Adrenal gland (tissue), 12 donors: ENCODE data around the gene NFATC3. TPM values are rescaled to one million over a fixed set of nuclear protein-coding genes. Genes with fewer than 3 reads are reported as not detected.

Experiments used
- DNase-seq, 7 donors: peaks; one replicate each; pipeline ENCODE4 v3.0.0-alpha.2; 2019 to 2020
- H3K27ac ChIP-seq, 5 donors: fragments of 200-600 bp; sonication (generic) in 4 of 5; 1 replicate in 3 of 5; 2 replicates in 2 of 5; pipeline versions ENCODE4 v1.5.1 to v1.8.0; 2016 to 2020; ENCODE audit warnings: mild to moderate bottlenecking in 1 of 5
- H3K27me3 ChIP-seq: fragments of 200-600 bp; 2 replicates; pipeline ENCODE4 v1.8.0; 2021
- H3K36me3 ChIP-seq, 2 donors: fragments of 200-600 bp; replicated peaks in 1 of 2; 1 replicate in 1 of 2; 2 replicates in 1 of 2; pipeline versions ENCODE4 v1.5.1 to v1.8.0; 2018 to 2022
- H3K4me1 ChIP-seq, 2 donors: fragments of 200-600 bp; replicated peaks in 1 of 2; 1 replicate in 1 of 2; 2 replicates in 1 of 2; pipeline versions ENCODE4 v1.5.1 to v1.8.0; 2018 to 2021
- H3K4me3 ChIP-seq, 4 donors: fragments of 200-600 bp; sonication (generic) in 3 of 4; one replicate each; pipeline ENCODE4 v1.5.1; 2016 to 2018
- H3K9me3 ChIP-seq, 3 donors: fragments of 200-600 bp; sonication (generic) in 1 of 3; replicated peaks in 1 of 3; 1 replicate in 2 of 3; 2 replicates in 1 of 3; pipeline versions ENCODE4 v1.5.1 to v1.8.0; 2016 to 2021
- CTCF ChIP-seq, 6 experiments: fragments of 450-650 bp in 4 of 6; fragments of 200-600 bp in 2 of 6; sonication (generic) in 1 of 6; IDR thresholded peaks; 1 replicate in 5 of 6; 2 replicates in 1 of 6; pipeline versions ENCODE4 v1.5.1 to v1.8.0; 2016 to 2021; ENCODE audit warnings: antibody characterized with exemption in 6 of 6, mild to moderate bottlenecking in 2 of 6, moderate library complexity in 1 of 6
- POLR2A ChIP-seq, 2 donors: fragments of 450-650 bp; IDR thresholded peaks; one replicate each; pipeline ENCODE4 v1.6.1; 2017; ENCODE audit warnings: antibody characterized with exemption in 2 of 2, mild to moderate bottlenecking in 2 of 2, moderate library complexity in 1 of 2
- WGBS, 4 donors: extraction: QIAGEN DNeasy Blood & Tissue Kit in 2 of 4; methylation state at CpG; one replicate each; pipeline versions ENCODE4 v1.1.5 to v1.1.7; 2013 to 2017; 5-methylcytosine and 5-hydroxymethylcytosine counted together
- intact Hi-C, 2 donors: fragments of 100-400 bp; cut with DNase I; formaldehyde crosslinking; loops; one replicate each; pipeline versions ENCODE4 v1.14.1 to v1.15.0; 2022 to 2023
- polyA plus RNA-seq, 3 donors: library from polyadenylated mRNA; stranded (reverse); fragments of 200-250 nt in 2 of 3; fragments of 350-450 nt in 1 of 3; fragmentation: Illumina TruSeq in 1 of 3; extraction: RNeasy Lipid Tissue Mini Kit (QIAGEN cat#74804) in 1 of 3; gene quantifications; one replicate each; pipeline ENCODE4 v1.2.3, GENCODE V29; 2013 to 2014
- total RNA-seq, 9 donors: library from RNA; depleted of rRNA in 4 of 9; stranded (reverse); fragments of >200 nt in 4 of 9; fragments of 120-200 nt in 1 of 9; fragmentation: NEBNext Ultra II Directional in 1 of 9; extraction: Animal tissue kit (Norgen Biotek cat#: 25700) in 1 of 9; gene quantifications; one replicate each; pipeline versions ENCODE4 v1.1.0 to v1.2.4, GENCODE V29; 2013 to 2023
- donor health status: healthy with polysubstance abuse.
- donor health status: Bipolar disorder and iron deficiency.
- donor health status: DM: yes; HTN: yes; CAD: no.
- donor health status: DM: no; HTN: no; CAD: no.
- donor health status: DM: no; HTN: no; CAD: no.
- donor health status: DM: yes; HTN: yes; CAD: no.

NFATC3 gene
- total and polyA plus RNA-seq, 12 donors = 6.6 to 81.2 (median 34.3) TPM

GRCh38 chr16:68216240-68216639 lies 131.1 kb downstream of the NFATC3 start:
- 95 to 98% (median 95%) methylated on average over 3 of the region's 3 CpGs for WGBS, 4 donors
- DNase-seq = no peak
- intact Hi-C loops = no loop called here

GRCh38 chr16:68217506-68217905 lies 132.3 kb downstream of the NFATC3 start:
- no peaks in the 10 kb centered on the region for H3K27me3 ChIP-seq
- H3K9me3 ChIP-seq = no peaks in the 10 kb centered on the region
- no peak overlapping the region for H3K27ac ChIP-seq
- H3K4me1 ChIP-seq = no peaks in the 10 kb centered on the region
- no peaks in the 10 kb centered on the region for H3K36me3 ChIP-seq
- no peak overlapping the region for H3K4me3 ChIP-seq
- no peak for TF ChIP-seq CTCF (IDR thresholded peaks at IDR 0.05)
- no peak for TF ChIP-seq POLR2A (IDR thresholded peaks at IDR 0.05)
- 80 to 84% (median 83%) methylated on average over 4 of the region's 4 CpGs for WGBS, 4 donors
- DNase-seq = no peak
- intact Hi-C loops = no loop called here

More at GRCh38 chr16:68216240-68216639, 131.1 kb downstream of the NFATC3 start:
- Histone ChIP-seq H3K27ac (no peak overlapping the region), H3K36me3 (no peaks in the 10 kb centered on the region), H3K9me3 (no peaks in the 10 kb centered on the region), H3K4me3 (no peak overlapping the region), H3K4me1 (no peaks in the 10 kb centered on the region), H3K27me3 (no peaks in the 10 kb centered on the region)
- no peak for TF ChIP-seq POLR2A (IDR thresholded peaks at IDR 0.05)
- no peak for TF ChIP-seq CTCF (IDR thresholded peaks at IDR 0.05)

- TF ChIP-seq CTCF (IDR thresholded peaks at IDR 0.05) = no peak
- TF ChIP-seq POLR2A (IDR thresholded peaks at IDR 0.05) = no peak
- Histone ChIP-seq H3K36me3 (no peaks in the 10 kb centered on the region), H3K27ac (no peak overlapping the region), H3K4me1 (no peaks in the 10 kb centered on the region), H3K27me3 (no peaks in the 10 kb centered on the region), H3K9me3 (no peaks in the 10 kb centered on the region), H3K4me3 (no peak overlapping the region)
- WGBS, 4 donors = 91 to 94% (median 92%) methylated on average over 6 of the region's 6 CpGs
- no peak for DNase-seq
- intact Hi-C loops = loop anchor here in 1 of 2 donors (10.0 kb wide), 1 partner anchor 235 kb away; the partner anchor contains the start of gene DPEP3
Observed at GRCh38 chr16:68219725-68220351, 134.7 kb downstream of the NFATC3 start.

GRCh38 chr16:68223072-68223471 lies 137.9 kb downstream of the NFATC3 start:
- H3K4me1 ChIP-seq = peaks cover 7 to 9% of the 10 kb centered on the region in 2 donors
- H3K27me3 ChIP-seq = no peaks in the 10 kb centered on the region
- intact Hi-C loops = loop anchor here in 1 of 2 donors (10.0 kb wide), 1 partner anchor 238 kb away; the partner anchor contains the start of gene DPEP3
- H3K4me3 ChIP-seq = no peak overlapping the region
- no peak for DNase-seq
- H3K27ac ChIP-seq = no peak overlapping the region
- TF ChIP-seq POLR2A (IDR thresholded peaks at IDR 0.05) = no peak
- no peak for TF ChIP-seq CTCF (IDR thresholded peaks at IDR 0.05)
- WGBS, 4 donors = 79 to 92% (median 92%) methylated on average over 1 of the region's 1 CpG
- H3K36me3 ChIP-seq = peaks cover 0 to 7% of the 10 kb centered on the region in 2 donors
- H3K9me3 ChIP-seq = no peaks in the 10 kb centered on the region
